Right lobe of liver (tissue), 6 donors: ENCODE measurements around the gene CLDN7. TPM values are rescaled to one million over a fixed set of nuclear protein-coding genes. Genes with fewer than 3 reads are reported as not detected.
A peak's percentile ranks its signal among the peaks of the same experiment; 100 is the strongest.

Experiments used
- ATAC-seq, 4 donors: fragments of 200-7000 bp; cut with Tn5 transposase; one replicate each; pipeline ENCODE4 v1.9.1; 2020; ENCODE audit warnings: mild to moderate bottlenecking in 4 of 4, moderate library complexity in 4 of 4
- DNase-seq, 3 donors: peaks; one replicate each; pipeline ENCODE4 v3.0.0-alpha.2; 2020
- H3K27ac ChIP-seq, 3 donors: fragments of 200-600 bp; one replicate each; pipeline ENCODE4 v1.8.0; 2022
- H3K27me3 ChIP-seq, 2 donors: fragments of 200-600 bp; one replicate each; pipeline ENCODE4 v1.8.0; 2022
- H3K36me3 ChIP-seq, 4 donors: fragments of 200-600 bp; sonication (generic) in 1 of 4; one replicate each; pipeline versions ENCODE4 v1.5.1 to v1.8.0; 2017 to 2022; ENCODE audit warnings: control low read depth in 1 of 4
- H3K4me1 ChIP-seq, 4 donors: fragments of 200-600 bp; sonication (generic) in 1 of 4; one replicate each; pipeline versions ENCODE4 v1.5.1 to v1.8.0; 2017 to 2022; ENCODE audit warnings: control low read depth in 1 of 4
- H3K4me3 ChIP-seq, 3 donors: fragments of 200-600 bp; one replicate each; pipeline ENCODE4 v1.8.0; 2022
- H3K9me3 ChIP-seq, 4 donors: fragments of 200-600 bp; sonication (generic) in 1 of 4; one replicate each; pipeline versions ENCODE4 v1.5.1 to v1.8.0; 2017 to 2022; ENCODE audit warnings: control low read depth in 1 of 4
- POLR2A ChIP-seq: fragments of 450-650 bp; IDR thresholded peaks from one replicate; pipeline ENCODE4 v1.6.1; 2017; ENCODE audit warnings: antibody characterized with exemption, mild to moderate bottlenecking
- WGBS: methylation state at CpG from one replicate; pipeline ENCODE4 v1.1.6; 2018; ENCODE audit warnings: low coverage, low lambda C conversion rate; ENCODE audit not compliant: insufficient coverage; ENCODE audit errors: missing lambda C conversion rate; 5-methylcytosine and 5-hydroxymethylcytosine counted together
- intact Hi-C, 2 donors: fragments of 100-400 bp; cut with DNase I; formaldehyde crosslinking; loops; one replicate each; pipeline versions ENCODE4 v1.11.2 to v1.14.1; 2022
- total RNA-seq, 6 experiments: library from RNA; depleted of rRNA in 2 of 6; stranded (reverse); fragments of >200 nt in 2 of 6; fragmentation: NEBNext Ultra II Directional in 3 of 6; extraction: Animal tissue kit (Norgen Biotek cat#: 25700) in 3 of 6; gene quantifications; one replicate each; pipeline versions ENCODE4 v1.1.0 to v1.2.4, GENCODE V29; 2016 to 2023
- TF ChIP-seq, protein P1 (sequence below), 4 donors: fragments of 200-600 bp in 3 of 4; fragments of 450-650 bp in 1 of 4; IDR thresholded peaks; one replicate each; pipeline versions ENCODE4 v1.5.1 to v1.8.0; 2016 to 2022; ENCODE audit warnings: antibody characterized with exemption in 4 of 4, mild to moderate bottlenecking in 2 of 4
- donor health status: DM: no; HTN: yes; CAD: no.
- donor health status: DM: no; HTN: no; CAD: no.
- donor health status: DM: no; HTN: no; CAD: no.
- donor health status: DM: no; HTN: yes; CAD: no.
- donor health status: DM: no; HTN: yes; CAD: no.

The CLDN7 gene
- total RNA-seq, 6 experiments from 2014 or later: 9.6 to 114 (median 23.3) TPM

DNA sequence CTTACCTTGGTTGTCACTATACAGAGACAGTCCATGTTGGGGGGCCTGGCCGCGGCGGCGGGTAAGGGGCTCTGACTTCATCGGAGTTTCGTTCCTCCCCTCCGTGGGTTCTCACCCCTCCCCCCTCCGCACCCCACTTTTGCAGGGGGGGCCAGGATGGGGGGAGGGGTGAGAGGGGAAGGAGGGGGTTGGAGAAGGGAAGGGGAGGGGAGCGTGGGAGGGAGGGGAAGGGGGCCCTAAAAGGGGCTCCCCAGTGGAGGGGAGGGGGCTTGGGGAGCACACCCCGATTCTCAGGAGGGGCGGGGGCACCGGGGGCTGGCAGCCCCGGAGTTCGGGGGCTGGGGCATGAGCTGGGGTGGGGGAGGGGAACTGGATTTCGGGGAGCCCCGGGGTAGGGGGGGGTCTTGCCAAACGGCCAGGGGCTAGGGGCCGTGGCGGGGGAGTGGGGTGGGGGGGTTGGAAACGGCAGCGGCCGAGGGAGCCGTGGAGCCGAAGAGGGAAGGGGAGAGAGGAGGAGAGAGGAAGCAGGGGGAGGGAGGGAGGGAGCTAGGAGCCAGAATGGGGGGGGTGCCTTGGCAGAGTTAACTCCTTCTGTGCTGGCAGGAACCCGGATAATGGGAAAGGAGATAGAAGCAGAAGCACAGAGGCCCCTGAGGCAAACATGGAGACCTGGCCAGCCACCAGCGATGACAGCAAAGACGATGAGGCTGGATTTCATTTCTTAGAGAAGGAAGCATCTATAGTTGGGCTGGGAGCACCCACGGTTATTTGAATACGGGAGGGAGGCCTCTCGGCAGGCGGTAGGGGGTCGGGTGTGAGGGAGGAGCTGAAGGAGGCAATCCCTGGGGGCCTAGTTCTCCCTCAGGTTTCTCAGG is 44.9 kb downstream of the CLDN7 start:
- peak overlapping the region in 2 of 3 donors; percentile 20 to 21 for H3K4me3 ChIP-seq
- peak overlapping the region in 1 of 3 donors; percentile 51 for H3K27ac ChIP-seq
- DNase-seq (peak in 1 of 3 donors; percentile 34), ATAC-seq (no peak)
- no peaks in the 10 kb centered on the region for H3K27me3 ChIP-seq
- TF ChIP-seq POLR2A: no peak
- TF ChIP-seq, protein P1, sequence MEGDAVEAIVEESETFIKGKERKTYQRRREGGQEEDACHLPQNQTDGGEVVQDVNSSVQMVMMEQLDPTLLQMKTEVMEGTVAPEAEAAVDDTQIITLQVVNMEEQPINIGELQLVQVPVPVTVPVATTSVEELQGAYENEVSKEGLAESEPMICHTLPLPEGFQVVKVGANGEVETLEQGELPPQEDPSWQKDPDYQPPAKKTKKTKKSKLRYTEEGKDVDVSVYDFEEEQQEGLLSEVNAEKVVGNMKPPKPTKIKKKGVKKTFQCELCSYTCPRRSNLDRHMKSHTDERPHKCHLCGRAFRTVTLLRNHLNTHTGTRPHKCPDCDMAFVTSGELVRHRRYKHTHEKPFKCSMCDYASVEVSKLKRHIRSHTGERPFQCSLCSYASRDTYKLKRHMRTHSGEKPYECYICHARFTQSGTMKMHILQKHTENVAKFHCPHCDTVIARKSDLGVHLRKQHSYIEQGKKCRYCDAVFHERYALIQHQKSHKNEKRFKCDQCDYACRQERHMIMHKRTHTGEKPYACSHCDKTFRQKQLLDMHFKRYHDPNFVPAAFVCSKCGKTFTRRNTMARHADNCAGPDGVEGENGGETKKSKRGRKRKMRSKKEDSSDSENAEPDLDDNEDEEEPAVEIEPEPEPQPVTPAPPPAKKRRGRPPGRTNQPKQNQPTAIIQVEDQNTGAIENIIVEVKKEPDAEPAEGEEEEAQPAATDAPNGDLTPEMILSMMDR (IDR thresholded peaks at IDR 0.05): no peak
- peaks cover 0 to 13% (median 3%) of the 10 kb centered on the region in 4 donors for H3K36me3 ChIP-seq
- H3K4me1 ChIP-seq: peaks cover 2 to 35% (median 10%) of the 10 kb centered on the region in 4 donors
- H3K9me3 ChIP-seq: no peaks in the 10 kb centered on the region
- intact Hi-C loops: no loop called here
- 2% methylated on average over 31 of the region's 32 CpGs for WGBS

DNA sequence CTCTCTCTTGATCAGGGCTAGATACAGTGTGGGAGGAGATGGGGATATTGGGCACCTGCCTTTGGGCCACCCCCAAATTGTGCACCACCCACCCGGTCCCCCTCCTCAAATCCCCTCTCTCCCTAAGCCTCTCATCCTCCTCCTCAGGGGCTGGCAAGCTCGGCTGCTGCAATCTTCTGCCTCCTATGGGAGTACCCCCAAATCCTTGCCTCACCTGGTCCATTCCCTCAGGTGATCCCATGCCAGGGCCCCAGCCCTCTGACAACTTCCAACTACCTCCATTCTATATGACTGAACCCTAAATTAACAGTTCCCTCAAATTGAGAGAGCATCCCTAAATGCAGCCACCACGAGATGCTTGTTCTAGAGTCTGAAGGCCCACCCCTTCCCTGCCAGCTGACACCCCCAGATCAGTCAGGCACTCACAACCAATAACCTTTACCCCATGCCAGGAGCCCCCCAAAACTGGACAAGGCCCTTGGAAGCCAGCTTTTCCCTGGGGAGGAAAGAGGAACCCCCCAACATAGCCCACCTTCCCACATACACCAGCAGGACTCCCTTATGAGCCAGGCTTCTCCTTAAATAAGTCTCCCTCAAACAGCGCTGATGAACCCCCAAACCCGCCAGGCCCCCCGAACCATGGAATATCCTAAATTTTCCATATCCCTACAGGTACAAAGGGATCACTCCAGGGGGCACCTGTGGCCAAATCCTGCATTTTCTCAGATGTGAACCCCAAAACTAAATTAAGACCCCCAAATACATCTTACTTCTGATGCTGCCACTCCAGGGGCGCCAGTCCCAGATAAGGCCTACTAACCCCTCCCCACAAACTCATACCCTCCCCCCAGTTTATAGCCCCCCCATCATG is 45.8 kb downstream of the CLDN7 start:
- H3K27ac ChIP-seq: no peak overlapping the region
- WGBS: 28% methylated on average over 7 of the region's 7 CpGs
- no peaks in the 10 kb centered on the region for H3K9me3 ChIP-seq
- TF ChIP-seq, protein P1 (IDR thresholded peaks at IDR 0.05): no peak
- TF ChIP-seq POLR2A: no peak
- H3K4me3 ChIP-seq: peak overlapping the region in 2 of 3 donors; percentile 20 to 21
- DNase-seq: no peak
- no peaks in the 10 kb centered on the region for H3K27me3 ChIP-seq
- H3K4me1 ChIP-seq: peaks cover 2 to 26% (median 9%) of the 10 kb centered on the region in 4 donors
- no peak for ATAC-seq
- intact Hi-C loops: no loop called here
- peaks cover 0 to 4% (median 0%) of the 10 kb centered on the region in 4 donors for H3K36me3 ChIP-seq

DNA sequence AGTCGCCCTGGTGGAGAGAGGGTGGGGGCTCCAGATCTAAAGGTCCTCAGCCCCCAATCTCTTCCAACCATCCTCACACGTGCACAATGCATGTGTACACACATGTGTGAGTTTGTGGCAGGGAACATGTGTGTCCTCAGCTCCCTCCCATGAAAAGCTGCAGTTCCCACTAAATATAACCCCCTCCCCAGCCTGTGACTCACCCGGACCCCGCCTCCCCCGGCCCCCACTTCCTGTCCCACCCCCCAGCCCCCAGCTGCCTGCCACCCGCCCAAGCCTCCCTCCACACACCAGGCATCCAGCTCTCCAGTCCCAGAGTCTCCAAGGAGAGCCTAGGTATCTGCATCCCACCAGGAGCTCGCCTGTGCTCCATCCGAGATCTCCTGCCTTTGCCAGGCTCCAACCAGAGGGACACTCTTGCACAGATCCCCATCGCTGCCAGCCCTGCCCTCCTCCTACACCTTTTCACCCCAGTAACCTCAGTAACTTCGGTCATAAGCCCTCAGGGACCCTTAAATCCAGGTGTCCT is 46.6 kb downstream of the CLDN7 start:
- WGBS: 33% methylated on average over 6 of the region's 10 CpGs
- TF ChIP-seq POLR2A: no peak
- TF ChIP-seq, protein P1 (IDR thresholded peaks at IDR 0.05): no peak
- H3K27ac ChIP-seq: no peak overlapping the region
- no peak overlapping the region for H3K4me3 ChIP-seq
- ATAC-seq: no peak
- DNase-seq: no peak
- H3K9me3 ChIP-seq: no peaks in the 10 kb centered on the region
- H3K4me1 ChIP-seq: peaks cover 0 to 18% (median 5%) of the 10 kb centered on the region in 4 donors
- H3K36me3 ChIP-seq: no peaks in the 10 kb centered on the region
- no peaks in the 10 kb centered on the region for H3K27me3 ChIP-seq
- intact Hi-C loops: no loop called here

DNA sequence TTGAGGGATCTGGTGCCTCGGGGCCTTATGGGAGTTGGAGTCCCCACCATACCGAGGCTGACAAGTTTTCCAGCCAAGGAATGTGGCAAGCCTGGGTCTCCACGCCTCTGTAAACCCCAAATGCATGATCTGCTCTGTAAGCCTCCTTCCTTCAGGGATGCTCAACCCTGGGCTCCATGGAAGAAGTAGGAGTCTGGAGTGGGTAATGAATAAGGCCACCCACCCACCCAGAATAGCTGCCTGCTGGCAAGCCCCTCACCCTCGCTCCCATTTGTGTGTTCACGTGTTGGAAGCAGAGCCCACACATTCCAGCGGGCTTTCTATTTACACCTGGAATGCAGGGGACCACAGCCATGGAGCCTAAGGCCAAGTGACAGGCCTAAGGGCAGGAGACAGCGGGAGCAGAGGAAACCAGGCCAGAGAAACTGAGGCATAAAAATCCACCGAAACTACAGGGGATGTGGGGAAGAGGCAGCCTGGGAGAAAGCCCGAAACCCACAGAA is 47.1 kb downstream of the CLDN7 start:
- Histone ChIP-seq H3K27ac (no peak overlapping the region), H3K9me3 (no peaks in the 10 kb centered on the region), H3K27me3 (no peaks in the 10 kb centered on the region), H3K36me3 (no peaks in the 10 kb centered on the region), H3K4me3 (peak overlapping the region in 1 of 3 donors; percentile 37), H3K4me1 (peaks cover 0 to 16% (median 5%) of the 10 kb centered on the region in 4 donors)
- intact Hi-C loops: no loop called here
- DNase-seq: no peak
- no peak for ATAC-seq
- TF ChIP-seq POLR2A: no peak
- TF ChIP-seq, protein P1 (IDR thresholded peaks at IDR 0.05): no peak
- 18% methylated on average over 7 of the region's 9 CpGs for WGBS
